ENCODE results near the gene GPR55. TPM values are rescaled to one million over a fixed set of nuclear protein-coding genes. Genes with fewer than 3 reads are reported as not detected.

The GPR55 gene
- total RNA-seq, 1 experiment from 2014 or later = not detected

DNA sequence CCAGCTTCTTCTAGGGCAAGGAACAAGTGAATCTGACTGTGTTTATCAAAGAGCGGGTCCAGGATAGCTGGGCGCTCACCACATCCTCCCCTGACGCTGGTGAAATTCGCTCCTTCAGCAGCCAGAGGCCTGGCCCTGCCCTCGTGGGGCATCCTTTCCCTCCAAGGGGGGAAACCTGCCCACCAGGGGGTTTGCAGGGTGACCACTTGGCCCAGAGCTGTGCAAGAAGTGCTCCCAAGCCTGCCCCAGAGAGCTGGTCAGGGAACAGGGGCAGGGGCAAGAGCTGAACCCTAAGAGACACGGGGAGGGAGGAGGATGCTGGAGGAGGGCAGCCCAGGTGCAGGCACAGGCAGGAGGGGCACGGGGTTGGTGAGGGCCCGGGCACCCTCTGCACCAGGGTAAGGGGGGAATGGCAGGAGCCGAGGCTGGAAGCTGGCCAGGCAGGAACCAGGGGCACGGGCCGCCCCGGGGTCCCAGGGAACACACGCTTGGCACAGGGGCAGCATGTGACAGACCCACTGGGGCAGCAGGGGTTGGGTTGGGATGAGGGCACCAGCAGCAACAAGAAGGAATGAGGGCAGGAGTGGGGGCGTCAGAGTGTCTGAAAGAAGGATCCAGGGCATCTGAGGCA lies 2.8 kb upstream of the GPR55 start:
- no peaks in the 10 kb centered on the region for H4K20me1 ChIP-seq (ENCODE audit: insufficient read depth)
- H3K4me3 ChIP-seq (replicated peaks in 1 of 2; ENCODE audit: low read depth in 1 of 2, low read length in 2 of 2) = no peak overlapping the region
- no peaks in the 10 kb centered on the region for H3K36me3 ChIP-seq (ENCODE audit: control insufficient read depth in 1 of 2, insufficient read depth in 2 of 2, low read length in 2 of 2)
- ATAC-seq (no peak), DNase-seq (ENCODE audit: low read depth, low spot score) (no peak)
- H3K4me1 ChIP-seq (ENCODE audit: control insufficient read depth in 1 of 2, insufficient read depth in 2 of 2, low read length in 2 of 2) = no peaks in the 10 kb centered on the region; a peak in 1 of 4 replicates
- intact Hi-C loops (cut with micrococcal nuclease) = no loop called here
- ChIA-PET POLR2A (no interaction called here), CTCF (no interaction called here), RAD21 (ENCODE audit: low non-redundant PET in 1 of 2, low total read pairs in 2 of 2, uncharacterized antibody in 2 of 2, unreplicated experiment in 2 of 2) (no interaction called here)
- no TSS peak for BruUV-seq (replicated peaks)
- no peak for TF ChIP-seq ELF1 (IDR thresholded peaks at IDR 0.05; ENCODE audit: borderline replicate concordance, low read depth)
- TF ChIP-seq POLR2A (IDR thresholded peaks at IDR 0.05; ENCODE audit: borderline replicate concordance, extremely low read depth, insufficient read depth, insufficient read length) = no peak
- no peak for TF ChIP-seq EZH2 (IDR thresholded peaks at IDR 0.05)
- TF ChIP-seq JUND (IDR thresholded peaks at IDR 0.05) = no peak
- TF ChIP-seq ZNF274 (IDR thresholded peaks at IDR 0.05; ENCODE audit: low read depth, low read length) = no peak
- no peak for TF ChIP-seq CBX3 (IDR thresholded peaks at IDR 0.05; ENCODE audit: low read depth)
- TF ChIP-seq RAD21 (IDR thresholded peaks at IDR 0.05; ENCODE audit: low read depth) = no peak
- no peak for TF ChIP-seq EZH2phosphoT487 (IDR thresholded peaks at IDR 0.05; ENCODE audit: borderline replicate concordance)
- TF ChIP-seq SP1 (IDR thresholded peaks at IDR 0.05; ENCODE audit: low read depth) = no peak
- H3K9me3 ChIP-seq (ENCODE audit: control insufficient read depth in 1 of 2, insufficient read depth in 1 of 2, low read depth in 1 of 2, low read length in 2 of 2) = no peaks in the 10 kb centered on the region
- H2AFZ ChIP-seq (ENCODE audit: low read depth, low read length, poor library complexity, severe bottlenecking) = no peak overlapping the region
- no peak overlapping the region for H3K9ac ChIP-seq (ENCODE audit: low read length)
- H3K27me3 ChIP-seq (ENCODE audit: insufficient read depth, low read length) = no peaks in the 10 kb centered on the region
- no peaks in the 10 kb centered on the region for H3K79me2 ChIP-seq (ENCODE audit: insufficient read depth, low read length)
- H3K9me2 ChIP-seq (ENCODE audit: insufficient read depth) = no peaks in the 10 kb centered on the region
- H3K4me2 ChIP-seq (ENCODE audit: low read length) = no peak overlapping the region
- H3K27ac ChIP-seq (ENCODE audit: low read depth, low read length) = no peak overlapping the region

DNA sequence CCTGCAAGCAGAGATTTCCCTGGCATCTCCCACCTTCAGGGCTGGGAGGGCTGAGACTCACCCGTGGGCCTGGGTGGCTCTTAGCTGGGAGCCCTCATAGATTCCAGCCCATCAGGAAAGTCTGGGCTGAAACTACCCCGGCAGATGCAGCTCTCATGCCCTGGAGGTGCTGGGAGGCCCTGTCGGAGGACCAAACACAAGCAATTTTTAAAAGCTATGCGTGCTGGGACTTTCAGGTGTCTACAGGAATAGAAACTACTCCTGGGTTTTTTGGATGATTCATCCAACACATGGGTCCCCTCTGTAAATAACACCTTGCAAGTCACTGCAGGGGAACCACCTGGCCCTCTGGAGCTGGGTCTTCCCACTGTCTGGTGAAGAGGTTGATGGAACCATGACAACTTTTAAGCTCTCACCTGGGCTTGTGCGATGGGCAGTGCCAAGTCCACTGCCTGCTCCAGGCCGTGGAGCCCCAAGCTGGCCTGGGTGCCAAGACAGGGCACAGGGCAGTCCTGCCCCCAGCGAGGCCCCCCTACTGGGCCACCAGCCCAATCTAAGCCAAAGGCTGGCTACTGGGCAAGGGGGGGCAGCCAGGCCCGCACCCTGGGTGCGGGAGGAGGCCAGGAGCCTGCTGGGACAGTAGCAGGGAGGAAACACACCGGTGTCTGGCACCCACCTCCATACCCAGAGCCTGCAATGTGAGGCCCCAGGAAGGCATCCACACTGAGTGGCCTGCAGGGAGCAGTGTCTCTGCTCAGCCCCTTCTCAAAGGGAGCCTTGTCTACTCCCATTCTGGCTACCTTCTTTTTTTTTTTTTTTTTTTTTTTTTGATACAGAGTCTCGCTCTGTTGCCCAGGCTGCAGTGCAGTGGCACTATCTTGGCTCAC lies 1.1 kb upstream of the GPR55 start:
- DNase-seq (ENCODE audit: low read depth, low spot score) (no peak), ATAC-seq (peak; percentile 78)
- TF ChIP-seq EZH2phosphoT487 (IDR thresholded peaks at IDR 0.05; ENCODE audit: borderline replicate concordance) = no peak
- TF ChIP-seq, protein P1, sequence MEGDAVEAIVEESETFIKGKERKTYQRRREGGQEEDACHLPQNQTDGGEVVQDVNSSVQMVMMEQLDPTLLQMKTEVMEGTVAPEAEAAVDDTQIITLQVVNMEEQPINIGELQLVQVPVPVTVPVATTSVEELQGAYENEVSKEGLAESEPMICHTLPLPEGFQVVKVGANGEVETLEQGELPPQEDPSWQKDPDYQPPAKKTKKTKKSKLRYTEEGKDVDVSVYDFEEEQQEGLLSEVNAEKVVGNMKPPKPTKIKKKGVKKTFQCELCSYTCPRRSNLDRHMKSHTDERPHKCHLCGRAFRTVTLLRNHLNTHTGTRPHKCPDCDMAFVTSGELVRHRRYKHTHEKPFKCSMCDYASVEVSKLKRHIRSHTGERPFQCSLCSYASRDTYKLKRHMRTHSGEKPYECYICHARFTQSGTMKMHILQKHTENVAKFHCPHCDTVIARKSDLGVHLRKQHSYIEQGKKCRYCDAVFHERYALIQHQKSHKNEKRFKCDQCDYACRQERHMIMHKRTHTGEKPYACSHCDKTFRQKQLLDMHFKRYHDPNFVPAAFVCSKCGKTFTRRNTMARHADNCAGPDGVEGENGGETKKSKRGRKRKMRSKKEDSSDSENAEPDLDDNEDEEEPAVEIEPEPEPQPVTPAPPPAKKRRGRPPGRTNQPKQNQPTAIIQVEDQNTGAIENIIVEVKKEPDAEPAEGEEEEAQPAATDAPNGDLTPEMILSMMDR (IDR thresholded peaks at IDR 0.05 in 2 of 3, conservative IDR thresholded peaks at IDR 0.05 in 1 of 3; ENCODE audit: borderline replicate concordance in 1 of 3, insufficient read depth in 1 of 3, low read depth in 2 of 3, low read length in 2 of 3) = peak in 2 of 3 experiments; percentile 14 to 35; a peak in 2 of 6 replicates
- H3K36me3 ChIP-seq (ENCODE audit: control insufficient read depth in 1 of 2, insufficient read depth in 2 of 2, low read length in 2 of 2) = no peaks in the 10 kb centered on the region
- H3K4me2 ChIP-seq (ENCODE audit: low read length) = no peak overlapping the region
- H4K20me1 ChIP-seq (ENCODE audit: insufficient read depth) = no peaks in the 10 kb centered on the region
- no peaks in the 10 kb centered on the region for H3K27me3 ChIP-seq (ENCODE audit: insufficient read depth, low read length)
- no peak overlapping the region for H3K4me3 ChIP-seq (replicated peaks in 1 of 2; ENCODE audit: low read depth in 1 of 2, low read length in 2 of 2)
- no peaks in the 10 kb centered on the region; a peak in 1 of 4 replicates for H3K4me1 ChIP-seq (ENCODE audit: control insufficient read depth in 1 of 2, insufficient read depth in 2 of 2, low read length in 2 of 2)
- RAD21 ChIA-PET (ENCODE audit: low non-redundant PET in 1 of 2, low total read pairs in 2 of 2, uncharacterized antibody in 2 of 2, unreplicated experiment in 2 of 2) = no interaction called here
- POLR2A ChIA-PET = no interaction called here
- H3K79me2 ChIP-seq (ENCODE audit: insufficient read depth, low read length) = no peaks in the 10 kb centered on the region
- CTCF ChIA-PET = no interaction called here
- H2AFZ ChIP-seq (ENCODE audit: low read depth, low read length, poor library complexity, severe bottlenecking) = no peak overlapping the region
- H3K9me3 ChIP-seq (ENCODE audit: control insufficient read depth in 1 of 2, insufficient read depth in 1 of 2, low read depth in 1 of 2, low read length in 2 of 2) = no peaks in the 10 kb centered on the region
- no peak overlapping the region for H3K9ac ChIP-seq (ENCODE audit: low read length)
- no peak overlapping the region for H3K27ac ChIP-seq (ENCODE audit: low read depth, low read length)
- H3K9me2 ChIP-seq (ENCODE audit: insufficient read depth) = no peaks in the 10 kb centered on the region
- no TSS peak for BruUV-seq (replicated peaks)
- intact Hi-C loops (cut with micrococcal nuclease) = no loop called here

Data from HCT116 (cell line).